Activated naive CD4-positive, alpha-beta T cell treated with anti-CD3 and anti-CD28 coated beads, Interleukin-2, amount 50 U/mL, for 24 hours (primary cell): ENCODE results near the gene PLA2G6.
"Not testable (repeated sequence)": the region's sequence is repeated elsewhere in the genome, so short reads cannot be mapped to it uniquely, and the experiment has no call there.

Source experiments
- H3K27ac Mint-ChIP-seq: one replicate; pipeline ENCODE4 v1.8.0; 2021; ENCODE audit warnings: mild to moderate bottlenecking, mixed read lengths
- H3K27me3 Mint-ChIP-seq: one replicate; pipeline ENCODE4 v1.8.0; 2021; ENCODE audit warnings: mixed read lengths
- H3K36me3 Mint-ChIP-seq: one replicate; pipeline ENCODE4 v1.8.0; 2021; ENCODE audit warnings: mixed read lengths
- H3K4me1 Mint-ChIP-seq: one replicate; pipeline ENCODE4 v1.8.0; 2021; ENCODE audit warnings: mixed read lengths
- H3K4me3 Mint-ChIP-seq: one replicate; pipeline ENCODE4 v1.8.0; 2021; ENCODE audit warnings: mild to moderate bottlenecking, mixed read lengths
- H3K9me3 Mint-ChIP-seq: one replicate; pipeline ENCODE4 v1.8.0; 2021; ENCODE audit warnings: mixed read lengths

Gene PLA2G6

DNA sequence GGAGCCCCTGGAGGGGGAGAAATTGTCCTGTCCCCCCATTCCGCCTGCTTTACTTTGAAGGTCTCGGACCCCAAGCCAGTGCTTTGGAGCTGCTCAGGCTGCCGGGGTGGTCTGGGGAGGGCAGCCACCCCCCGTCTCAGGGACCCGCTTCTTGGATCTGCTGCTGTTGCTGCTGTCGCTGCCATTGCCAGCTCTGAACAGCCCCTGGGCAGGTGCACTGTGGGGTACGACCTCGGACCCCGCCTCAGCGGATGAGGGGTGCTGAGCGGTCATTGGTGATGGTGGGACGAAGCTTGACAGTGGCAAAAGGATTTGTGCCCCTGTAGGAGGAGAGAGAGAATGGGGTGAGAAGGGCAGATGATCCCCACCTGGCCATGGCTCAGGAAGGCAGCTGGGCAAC lies 96.6 kb downstream of the PLA2G6 start:
- Mint-ChIP-seq H3K36me3 (no peaks in the 10 kb centered on the region), H3K4me1 (no peaks in the 10 kb centered on the region), H3K27ac (no peak overlapping the region), H3K27me3 (peaks cover 9% of the 10 kb centered on the region), H3K4me3 (no peak overlapping the region), H3K9me3 (no peaks in the 10 kb centered on the region)

- Mint-ChIP-seq H3K4me3 (no peak within 1 kb of the TSS), H3K36me3 (no peaks in the 10 kb centered on the region), H3K27me3 (peaks cover 10% of the 10 kb centered on the region), H3K27ac (no peak within 1 kb of the TSS), H3K9me3 (no peaks in the 10 kb centered on the region), H3K4me1 (no peaks in the 10 kb centered on the region)
Measured at GRCh38 chr22:38083931-38084631, 97.5 kb downstream of the PLA2G6 start, which contains the start of gene SLC16A8. Gene SLC16A8, minus strand, starts transcription at chr22:38084184. Its CDS starts 1,311 bp downstream, at chr22:38082873.

- no peak overlapping the region for H3K4me3 Mint-ChIP-seq
- no peaks in the 10 kb centered on the region for H3K9me3 Mint-ChIP-seq
- no peak overlapping the region for H3K27ac Mint-ChIP-seq
- peaks cover 10% of the 10 kb centered on the region for H3K27me3 Mint-ChIP-seq
- H3K36me3 Mint-ChIP-seq: no peaks in the 10 kb centered on the region
- no peaks in the 10 kb centered on the region for H3K4me1 Mint-ChIP-seq
Measured at GRCh38 chr22:38082986-38083710, 98.5 kb downstream of the PLA2G6 start.

DNA sequence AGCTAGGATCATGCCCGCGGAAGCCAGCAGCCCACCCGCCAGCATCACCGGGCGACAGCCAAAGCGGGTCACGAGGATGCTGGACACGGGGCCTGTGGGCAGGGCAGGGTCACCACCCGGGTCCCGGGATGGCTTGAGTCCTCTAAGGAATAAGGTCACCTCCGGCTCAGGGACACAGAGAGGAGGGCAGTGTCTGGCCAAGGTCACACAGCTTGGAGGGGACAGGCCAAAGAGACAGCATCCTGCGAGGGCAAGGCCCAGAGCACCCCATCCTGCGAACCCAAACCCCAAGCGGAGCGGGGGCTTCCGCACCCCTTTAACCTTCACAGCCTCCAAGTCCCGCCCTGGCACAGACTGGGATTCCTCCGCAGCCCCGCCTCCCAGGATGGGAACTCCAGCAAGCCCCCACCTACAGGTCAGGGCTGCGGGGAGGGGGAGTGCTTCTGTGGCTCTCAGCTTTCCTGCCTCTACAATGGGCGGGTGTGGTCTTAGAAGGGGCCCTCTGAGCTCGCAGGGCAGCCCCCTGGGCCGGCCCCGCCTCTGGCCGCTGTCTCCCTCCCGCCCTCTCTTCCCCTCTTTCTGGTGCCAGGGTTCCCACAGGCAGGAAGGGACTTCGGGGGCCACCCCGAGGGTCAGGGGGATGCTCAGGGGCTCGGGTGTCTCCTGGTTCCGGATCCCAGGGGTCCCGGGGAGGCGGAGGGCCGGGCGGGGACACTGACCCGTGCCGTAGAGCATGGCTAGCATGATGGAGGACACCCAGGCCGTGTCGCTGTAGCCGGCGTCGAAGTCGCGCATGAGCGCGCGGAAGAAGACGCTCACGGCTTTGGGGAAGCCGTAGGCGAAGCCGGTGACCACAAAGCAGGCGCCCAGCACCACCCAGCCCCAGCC lies 99.4 kb downstream of the PLA2G6 start:
- no peak overlapping the region for H3K27ac Mint-ChIP-seq
- H3K9me3 Mint-ChIP-seq: no peaks in the 10 kb centered on the region
- no peaks in the 10 kb centered on the region for H3K4me1 Mint-ChIP-seq
- H3K4me3 Mint-ChIP-seq: no peak overlapping the region
- H3K27me3 Mint-ChIP-seq: peaks cover 10% of the 10 kb centered on the region
- H3K36me3 Mint-ChIP-seq: no peaks in the 10 kb centered on the region

DNA sequence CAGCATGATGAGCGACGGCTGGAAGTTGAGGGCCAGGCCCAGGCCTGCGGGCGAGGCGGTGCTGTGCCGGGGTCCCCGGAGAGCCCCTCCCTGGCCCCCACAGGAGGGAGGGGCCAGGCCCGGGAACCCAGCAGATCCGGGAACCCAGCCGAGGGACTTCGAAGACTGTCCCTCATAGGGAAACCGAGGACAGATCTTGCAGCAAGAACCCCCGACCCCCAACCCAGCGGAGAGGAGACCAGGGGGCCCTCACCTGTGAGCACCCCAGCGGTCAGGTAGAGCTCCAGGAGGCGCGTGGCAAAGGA lies 100.0 kb downstream of the PLA2G6 start:
- Mint-ChIP-seq H3K27ac (no peak overlapping the region), H3K4me1 (no peaks in the 10 kb centered on the region), H3K27me3 (peaks cover 10% of the 10 kb centered on the region), H3K9me3 (no peaks in the 10 kb centered on the region), H3K4me3 (no peak overlapping the region), H3K36me3 (no peaks in the 10 kb centered on the region)

GRCh38 chr22:38080850-38081635 lies 100.6 kb downstream of the PLA2G6 start:
- Mint-ChIP-seq H3K4me1 (no peaks in the 10 kb centered on the region), H3K9me3 (no peaks in the 10 kb centered on the region), H3K36me3 (no peaks in the 10 kb centered on the region), H3K27me3 (peaks cover 10% of the 10 kb centered on the region), H3K27ac (no peak overlapping the region), H3K4me3 (no peak overlapping the region)

GRCh38 chr22:38080474-38080849 lies 101.2 kb downstream of the PLA2G6 start:
- no peaks in the 10 kb centered on the region for H3K36me3 Mint-ChIP-seq
- no peaks in the 10 kb centered on the region for H3K4me1 Mint-ChIP-seq
- no peak overlapping the region for H3K4me3 Mint-ChIP-seq
- H3K9me3 Mint-ChIP-seq: no peaks in the 10 kb centered on the region
- H3K27ac Mint-ChIP-seq: no peak overlapping the region
- H3K27me3 Mint-ChIP-seq: peaks cover 10% of the 10 kb centered on the region

- Mint-ChIP-seq H3K9me3 (no peaks in the 10 kb centered on the region), H3K4me1 (no peaks in the 10 kb centered on the region), H3K27ac (no peak overlapping the region), H3K4me3 (no peak overlapping the region), H3K36me3 (no peaks in the 10 kb centered on the region), H3K27me3 (peaks cover 10% of the 10 kb centered on the region)
Measured at GRCh38 chr22:38079804-38080203, 101.8 kb downstream of the PLA2G6 start.

DNA sequence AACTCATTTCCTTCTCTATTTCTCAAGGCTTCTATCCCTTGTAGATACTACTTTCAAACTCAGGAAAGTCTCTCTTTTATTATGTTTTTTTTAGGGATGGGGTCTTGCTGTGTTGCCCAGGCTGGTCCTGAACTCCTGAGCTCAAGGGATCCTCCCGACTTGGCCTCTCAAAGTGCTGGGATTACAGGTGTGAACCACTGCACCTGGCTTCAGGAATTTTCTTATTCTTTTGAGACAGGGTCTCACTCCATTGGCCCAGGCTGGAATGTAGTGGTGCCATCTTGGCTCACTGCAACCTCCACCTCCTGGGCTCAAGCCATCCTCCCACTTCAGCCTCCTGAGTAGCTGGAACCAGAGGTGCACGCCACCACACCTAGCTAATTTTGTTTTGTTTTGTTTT lies 102.4 kb downstream of the PLA2G6 start:
- H3K4me1 Mint-ChIP-seq, H3K4me3 Mint-ChIP-seq, H3K9me3 Mint-ChIP-seq, H3K27ac Mint-ChIP-seq, H3K36me3 Mint-ChIP-seq: not testable (repeated sequence)
- H3K27me3 Mint-ChIP-seq: peaks cover 10% of the 10 kb centered on the region

GRCh38 chr22:38078046-38078840 lies 103.4 kb downstream of the PLA2G6 start:
- H3K4me3 Mint-ChIP-seq: no peak overlapping the region
- peaks cover 8% of the 10 kb centered on the region for H3K27me3 Mint-ChIP-seq
- H3K9me3 Mint-ChIP-seq: no peaks in the 10 kb centered on the region
- H3K36me3 Mint-ChIP-seq: peaks cover 1% of the 10 kb centered on the region
- no peak overlapping the region for H3K27ac Mint-ChIP-seq
- H3K4me1 Mint-ChIP-seq: no peaks in the 10 kb centered on the region

GRCh38 chr22:38077595-38077994 lies 104.0 kb downstream of the PLA2G6 start:
- H3K27me3 Mint-ChIP-seq: peaks cover 7% of the 10 kb centered on the region
- H3K9me3 Mint-ChIP-seq: no peaks in the 10 kb centered on the region
- H3K4me1 Mint-ChIP-seq: no peaks in the 10 kb centered on the region
- H3K36me3 Mint-ChIP-seq: peaks cover 4% of the 10 kb centered on the region
- no peak overlapping the region for H3K4me3 Mint-ChIP-seq
- no peak overlapping the region for H3K27ac Mint-ChIP-seq

- Mint-ChIP-seq H3K4me3 (no peak overlapping the region), H3K4me1 (no peaks in the 10 kb centered on the region), H3K27ac (no peak overlapping the region), H3K9me3 (no peaks in the 10 kb centered on the region), H3K36me3 (peaks cover 6% of the 10 kb centered on the region), H3K27me3 (peaks cover 7% of the 10 kb centered on the region)
Measured at GRCh38 chr22:38077096-38077495, 104.5 kb downstream of the PLA2G6 start.

DNA sequence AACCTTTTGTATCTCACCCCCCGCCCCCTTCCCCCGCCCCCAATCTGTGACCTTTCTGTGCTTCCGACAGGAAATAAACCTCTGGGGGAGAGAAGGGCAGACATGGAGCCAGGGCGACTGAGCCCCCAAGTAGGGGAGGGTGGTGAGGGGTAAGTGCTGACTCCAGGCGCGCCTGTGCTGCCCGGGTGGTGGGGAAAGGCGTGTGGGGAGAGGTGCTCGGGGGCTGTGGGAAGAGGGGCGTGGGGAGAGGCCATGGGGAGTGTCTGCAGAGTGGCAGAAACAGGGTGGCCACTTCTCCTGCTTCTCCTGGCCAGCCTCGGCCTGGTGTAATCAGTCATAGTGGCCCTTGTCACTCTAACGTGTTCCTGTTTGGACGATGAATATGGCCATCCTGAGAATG lies 105.7 kb downstream of the PLA2G6 start:
- H3K27me3 Mint-ChIP-seq: peaks cover 5% of the 10 kb centered on the region
- no peak overlapping the region for H3K4me3 Mint-ChIP-seq

GRCh38 chr22:38075105-38075825 lies 106.4 kb downstream of the PLA2G6 start:
- Mint-ChIP-seq H3K4me3 (no peak overlapping the region), H3K4me1 (no peaks in the 10 kb centered on the region), H3K9me3 (no peaks in the 10 kb centered on the region), H3K27me3 (peaks cover 5% of the 10 kb centered on the region), H3K27ac (no peak overlapping the region), H3K36me3 (peaks cover 9% of the 10 kb centered on the region)

More for the DNA sequence above, 105.7 kb downstream of the PLA2G6 start:
- Mint-ChIP-seq H3K36me3 (peaks cover 7% of the 10 kb centered on the region), H3K9me3 (no peaks in the 10 kb centered on the region), H3K27ac (no peak overlapping the region), H3K4me1 (no peaks in the 10 kb centered on the region)
